H1 (cell line): ENCODE data around the gene EVC2. TPM values are rescaled to one million over a fixed set of nuclear protein-coding genes. Genes with fewer than 3 reads are reported as not detected.

Experiments
- CTCF ChIA-PET: fragments of 300-600 bp; sonication (Branson Sonifier 250); formaldehyde crosslinking; loops from one replicate; lab custom pipeline; 2021; ENCODE audit not compliant: partially characterized antibody; lab: Charles Lee
- POLR2A ChIA-PET: fragments of 300-600 bp; sonication (Branson Sonifier 250); formaldehyde crosslinking; loops from one replicate; lab custom pipeline; 2021; ENCODE audit warnings: inconsistent platforms; ENCODE audit not compliant: partially characterized antibody; lab: Charles Lee
- DNase-seq, 2 experiments: peaks; one replicate each; pipeline versions ENCODE4 v3.0.0 to v3.0.0-alpha.2; 2010 to 2022; ENCODE audit warnings: low spot score in 2 of 2, low read depth in 1 of 2, mixed read lengths in 1 of 2
- FAIRE-seq: peaks from 2 replicates; lab custom pipeline; 2011; peaks lifted over from hg19 to GRCh38; lab: Jason Lieb, UNC
- H2AFZ ChIP-seq: 2 replicates; pipeline ENCODE4 v1.8.1; 2012; ENCODE audit warnings: low read length, inconsistent platforms
- H2AK5ac ChIP-seq: 2 replicates; pipeline ENCODE4 v1.6.1; 2013; ENCODE audit warnings: low read depth, low read length
- H2BK120ac ChIP-seq: replicated peaks from 2 replicates; pipeline ENCODE3; 2013; ENCODE audit warnings: low read depth, low read length, inconsistent platforms
- H2BK12ac ChIP-seq: 2 replicates; pipeline ENCODE4 v1.6.1; 2013; ENCODE audit warnings: low read depth, low read length
- H2BK15ac ChIP-seq: 2 replicates; pipeline ENCODE4 v1.6.1; 2013; ENCODE audit warnings: low read length
- H2BK20ac ChIP-seq: 2 replicates; pipeline ENCODE4 v1.6.1; 2013; ENCODE audit warnings: low read length
- H2BK5ac ChIP-seq: 2 replicates; pipeline ENCODE4 v1.6.1; 2013; ENCODE audit warnings: low read depth, low read length
- H3K14ac ChIP-seq: 2 replicates; pipeline ENCODE4 v1.6.1; 2013; ENCODE audit warnings: inconsistent platforms; ENCODE audit not compliant: insufficient read length
- H3K18ac ChIP-seq: 2 replicates; pipeline ENCODE4 v1.6.1; 2013; ENCODE audit warnings: low read length; ENCODE audit errors: extremely low read depth
- H3K23ac ChIP-seq: 2 replicates; pipeline ENCODE4 v1.6.1; 2013; ENCODE audit warnings: inconsistent platforms; ENCODE audit not compliant: insufficient read length
- H3K23me2 ChIP-seq: 2 replicates; pipeline ENCODE4 v1.6.1; 2013; ENCODE audit warnings: low read depth, low read length
- H3K27ac ChIP-seq: 2 replicates; pipeline ENCODE4 v1.6.1; 2011; ENCODE audit warnings: low read depth, low read length, inconsistent platforms
- H3K27me3 ChIP-seq, 4 experiments: replicated peaks in 1 of 4; 1 replicate in 1 of 4; 2 replicates in 3 of 4; pipeline versions ENCODE4 v1.6.1 to v1.8.1; 2011 to 2013; ENCODE audit warnings: low read length in 3 of 4, mild to moderate bottlenecking in 3 of 4, inconsistent platforms in 2 of 4, mixed read lengths in 2 of 4, moderate library complexity in 1 of 4; ENCODE audit not compliant: control insufficient read depth in 3 of 4, insufficient read depth in 3 of 4; ENCODE audit errors: extremely low read depth in 1 of 4
- H3K36me3 ChIP-seq, 4 experiments: 2 replicates each; pipeline versions ENCODE4 v1.6.1 to v1.8.1; 2011 to 2013; ENCODE audit warnings: mild to moderate bottlenecking in 4 of 4, low read length in 3 of 4, moderate library complexity in 2 of 4, control low read depth in 1 of 4, inconsistent platforms in 1 of 4; ENCODE audit not compliant: insufficient read depth in 4 of 4, control insufficient read depth in 2 of 4
- H3K4ac ChIP-seq: replicated peaks from 2 replicates; pipeline ENCODE3; 2013; ENCODE audit warnings: low read length, low read depth, mixed read lengths, inconsistent platforms; ENCODE audit not compliant: insufficient read length
- H3K4me1 ChIP-seq, 4 experiments: replicated peaks in 1 of 4; 1 replicate in 1 of 4; 2 replicates in 3 of 4; pipeline versions ENCODE4 v1.6.1 to v1.8.1; 2011 to 2013; ENCODE audit warnings: low read length in 3 of 4, inconsistent platforms in 2 of 4, mixed read lengths in 1 of 4; ENCODE audit not compliant: insufficient read depth in 4 of 4, control insufficient read depth in 3 of 4
- H3K4me2 ChIP-seq, 2 experiments: 2 replicates each; pipeline versions ENCODE4 v1.6.1 to v1.8.1; 2011 to 2013; ENCODE audit warnings: low read depth in 2 of 2, low read length in 2 of 2, control low read depth in 1 of 2, inconsistent platforms in 1 of 2, mild to moderate bottlenecking in 1 of 2; ENCODE audit not compliant: insufficient read depth in 1 of 2
- H3K4me3 ChIP-seq, 4 experiments: fragments of 200-600, 300-600 bp in 1 of 4; sonication (generic), shearing (Covaris generic), sonication (Bioruptor Twin) in 1 of 4; 2 replicates each; pipeline versions ENCODE4 v1.5.1 to v1.8.1; 2011 to 2016; ENCODE audit warnings: low read length in 4 of 4, low read depth in 3 of 4, control low read depth in 2 of 4, inconsistent platforms in 2 of 4, mild to moderate bottlenecking in 2 of 4, mixed read lengths in 1 of 4, moderate library complexity in 1 of 4; ENCODE audit not compliant: insufficient read depth in 2 of 4; ENCODE audit errors: extremely low read depth in 1 of 4
- H3K56ac ChIP-seq: replicated peaks from 2 replicates; pipeline ENCODE3; 2013; ENCODE audit warnings: low read depth, mild to moderate bottlenecking, mixed read lengths, low read length, inconsistent platforms; ENCODE audit not compliant: insufficient read length
- H3K79me1 ChIP-seq: 2 replicates; pipeline ENCODE4 v1.6.1; 2013; ENCODE audit warnings: low read depth, low read length, control low read depth
- H3K79me2 ChIP-seq, 2 experiments: 2 replicates each; pipeline versions ENCODE4 v1.6.1 to v1.8.1; 2012 to 2013; ENCODE audit warnings: low read length in 2 of 2, mild to moderate bottlenecking in 2 of 2, inconsistent platforms in 1 of 2; ENCODE audit not compliant: insufficient read depth in 2 of 2, control insufficient read depth in 1 of 2
- H3K9ac ChIP-seq, 4 experiments: replicated peaks in 1 of 4; 1 replicate in 1 of 4; 2 replicates in 3 of 4; pipeline versions ENCODE4 v1.6.1 to v1.8.1; 2011 to 2013; ENCODE audit warnings: low read depth in 3 of 4, low read length in 3 of 4, control low read depth in 2 of 4, mild to moderate bottlenecking in 2 of 4, moderate library complexity in 2 of 4, inconsistent platforms in 1 of 4; ENCODE audit errors: extremely low read depth in 1 of 4
- H3K9me3 ChIP-seq, 2 experiments: 2 replicates each; pipeline versions ENCODE4 v1.6.1 to v1.8.1; 2012 to 2013; ENCODE audit warnings: mild to moderate bottlenecking in 2 of 2, moderate library complexity in 2 of 2, control low read depth in 1 of 2, inconsistent platforms in 1 of 2, low read depth in 1 of 2, low read length in 1 of 2, mixed read lengths in 1 of 2; ENCODE audit not compliant: insufficient read depth in 2 of 2
- H4K20me1 ChIP-seq, 2 experiments: replicated peaks in 1 of 2; 2 replicates each; pipeline versions ENCODE3 to v1.8.1; 2011 to 2013; ENCODE audit warnings: inconsistent platforms in 2 of 2, low read length in 2 of 2, mild to moderate bottlenecking in 1 of 2; ENCODE audit not compliant: insufficient read depth in 2 of 2, control insufficient read depth in 1 of 2
- H4K5ac ChIP-seq: 2 replicates; pipeline ENCODE4 v1.6.1; 2013; ENCODE audit warnings: low read length, low read depth, mixed read lengths, inconsistent platforms; ENCODE audit not compliant: insufficient read length
- H4K8ac ChIP-seq: 2 replicates; pipeline ENCODE4 v1.8.0; 2013; ENCODE audit warnings: mild to moderate bottlenecking, moderate library complexity, low read length, inconsistent platforms; ENCODE audit not compliant: insufficient read depth; ENCODE audit errors: extremely low read depth
- H4K91ac ChIP-seq: replicated peaks from 2 replicates; pipeline ENCODE3; 2013; ENCODE audit warnings: low read length, mixed read lengths, inconsistent platforms; ENCODE audit not compliant: insufficient read length
- BCL11A ChIP-seq, 2 experiments: IDR thresholded peaks; one replicate each; pipeline ENCODE4 v1.6.1; 2011; ENCODE audit warnings: low read depth in 2 of 2, low read length in 2 of 2, mild to moderate bottlenecking in 2 of 2
- CBX5 ChIP-seq: fragments of 300-800, 300-1000 bp; sonication (generic); IDR thresholded peaks from 2 replicates; pipeline ENCODE4 v1.7.1; 2016; ENCODE audit warnings: antibody characterized with exemption, low read length, low read depth
- GABPA ChIP-seq: IDR thresholded peaks from 2 replicates; pipeline ENCODE4 v1.6.1; 2011; ENCODE audit warnings: mild to moderate bottlenecking, low read length, moderate library complexity, borderline replicate concordance; ENCODE audit not compliant: insufficient read depth
- GTF2F1 ChIP-seq: IDR thresholded peaks from 2 replicates; pipeline ENCODE4 v1.6.1; 2012; ENCODE audit warnings: low read depth, low read length, improper control_type of control experiment, borderline replicate concordance
- HDAC6 ChIP-seq: IDR thresholded peaks from one replicate; pipeline ENCODE4 v1.7.1; 2012; ENCODE audit warnings: low read depth, mild to moderate bottlenecking, inconsistent platforms, low read length, moderate library complexity
- NRF1 ChIP-seq: IDR thresholded peaks from 2 replicates; pipeline ENCODE4 v1.6.1; 2011; ENCODE audit warnings: mild to moderate bottlenecking, low read depth, low read length, improper control_type of control experiment
- PHF8 ChIP-seq: fragments of 200-600 bp; sonication (generic); conservative IDR thresholded peaks from 2 replicates; pipeline ENCODE4 v1.7.1; 2012; ENCODE audit warnings: low read depth, mild to moderate bottlenecking, inconsistent platforms, low read length, moderate library complexity
- POLR2A ChIP-seq, 2 experiments: IDR thresholded peaks; 1 replicate in 1 of 2; 2 replicates in 1 of 2; pipeline ENCODE4 v1.6.1; 2011; ENCODE audit warnings: low read depth in 2 of 2, low read length in 2 of 2, mild to moderate bottlenecking in 2 of 2; ENCODE audit errors: control extremely low read depth in 1 of 2
- RBBP5 ChIP-seq: IDR thresholded peaks from 2 replicates; pipeline ENCODE4 v1.7.1; 2012; ENCODE audit warnings: low read depth, mild to moderate bottlenecking, inconsistent platforms, low read length, moderate library complexity, borderline replicate concordance
- SIRT6 ChIP-seq: IDR thresholded peaks from one replicate; pipeline ENCODE4 v1.7.1; 2012; ENCODE audit warnings: low read length, inconsistent platforms
- SP2 ChIP-seq: IDR thresholded peaks from 2 replicates; pipeline ENCODE4 v1.6.1; 2012; ENCODE audit warnings: mild to moderate bottlenecking, low read length, inconsistent platforms
- SUZ12 ChIP-seq: fragments of 200-600 bp; sonication (generic); IDR thresholded peaks from 2 replicates; pipeline ENCODE4 v1.6.1; 2012; ENCODE audit warnings: mild to moderate bottlenecking, inconsistent platforms, low read length, moderate library complexity, mixed read lengths
- TAF1 ChIP-seq: IDR thresholded peaks from 2 replicates; pipeline ENCODE4 v1.6.1; 2011; ENCODE audit warnings: mild to moderate bottlenecking, low read depth, low read length
- TCF12 ChIP-seq: IDR thresholded peaks from 2 replicates; pipeline ENCODE4 v1.6.1; 2011; ENCODE audit warnings: low read depth, mild to moderate bottlenecking, low read length
- WGBS, 2 experiments: shearing (Covaris generic) in 1 of 2; methylation state at CpG; one replicate each; pipeline versions ENCODE4 v1.1.6 to v1.1.7; 2013 to 2015; ENCODE audit warnings: low lambda C conversion rate in 2 of 2, mixed read lengths in 2 of 2, inconsistent platforms in 1 of 2, low coverage in 1 of 2, missing lambda C conversion rate in 1 of 2; ENCODE audit not compliant: insufficient replicate concordance in 2 of 2, insufficient coverage in 1 of 2, insufficient read length in 1 of 2; ENCODE audit errors: extremely low coverage in 1 of 2, missing lambda C conversion rate in 1 of 2; 5-methylcytosine and 5-hydroxymethylcytosine counted together
- polyA plus RNA-seq, 7 experiments: library from polyadenylated mRNA; depleted of rRNA in 3 of 7; stranded (reverse) in 5 of 7; unstranded in 2 of 7; fragments of >200 nt in 5 of 7; fragments of 200-250 nt in 2 of 7; gene quantifications; 1 replicate in 5 of 7; 2 replicates in 1 of 7; 4 replicates in 1 of 7; pipeline versions ENCODE4 v1.2.1 to v1.2.3, GENCODE V29; 2011 to 2013; ENCODE audit warnings: missing spikeins in 2 of 7, mixed read lengths in 2 of 7
- total RNA-seq: library from RNA; stranded (reverse); fragmentation: NEBNext Ultra II Directional; extraction: Animal tissue kit (Norgen Biotek cat#: 25700); gene quantifications from 2 replicates; pipeline ENCODE4 v1.2.1, GENCODE V29; 2021
- TF ChIP-seq, protein P1 (sequence below): IDR thresholded peaks from 2 replicates; pipeline ENCODE4 v1.6.1; 2012; ENCODE audit warnings: inconsistent platforms

EVC2 gene
- total and polyA plus RNA-seq, 2 of the 8 experiments (the other 6 are each of a cell fraction or from before 2014, with no cell fraction given): 0.73 to 5.9 TPM

DNA sequence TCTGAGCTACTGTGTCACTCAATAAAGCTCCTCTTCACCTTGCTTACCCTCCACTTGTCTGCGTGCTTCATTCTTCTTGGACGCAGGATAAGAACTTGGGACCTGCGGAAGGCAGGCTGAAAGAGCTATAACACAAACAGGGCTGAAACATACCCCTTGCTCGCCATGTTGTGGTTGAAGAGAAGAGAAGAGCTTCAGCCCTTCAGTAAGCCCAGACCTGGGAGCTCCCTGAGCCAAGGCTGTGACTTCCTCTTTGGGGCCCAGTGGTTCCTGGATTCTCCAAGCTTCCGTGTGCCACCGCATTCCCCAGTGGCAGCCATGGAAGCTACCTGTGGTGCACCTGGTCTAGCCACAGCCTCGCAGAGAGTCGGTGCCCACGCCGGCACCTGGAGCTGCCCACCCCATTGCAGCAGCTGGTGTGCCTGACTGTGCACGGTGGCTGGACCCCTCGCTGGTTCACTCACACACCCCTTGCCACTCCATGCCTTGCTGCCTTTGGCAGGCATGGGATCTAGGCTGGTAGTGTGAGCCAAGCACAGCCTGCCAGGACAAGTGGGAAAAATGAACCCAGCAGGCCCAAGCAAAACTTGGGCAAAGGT lies 160.6 kb downstream of the EVC2 start:
- H3K79me2 ChIP-seq: no peaks in the 10 kb centered on the region
- POLR2A ChIA-PET: interaction anchor here (0.6 kb wide), 1 partner anchor 269 kb away, joined by 5 read pairs; no protein-coding TSS in a partner anchor
- H2BK120ac ChIP-seq: no peak overlapping the region
- no peak overlapping the region for H2AFZ ChIP-seq
- H3K4ac ChIP-seq: no peak overlapping the region
- no peaks in the 10 kb centered on the region for H3K27me3 ChIP-seq
- CTCF ChIA-PET: interaction anchor here (0.6 to 1.3 kb wide), 2 partner anchors 38 to 105 kb away, joined by 3 to 4 read pairs; no protein-coding TSS in a partner anchor
- no peak overlapping the region for H3K27ac ChIP-seq
- no peak overlapping the region for H2AK5ac ChIP-seq
- no peak overlapping the region for H4K5ac ChIP-seq
- H2BK12ac ChIP-seq: no peak overlapping the region
- no peak overlapping the region for H3K14ac ChIP-seq
- WGBS, 2 experiments: 96% methylated on average over 12 of the region's 12 CpGs; no CpG with 5 or more reads in 1 of the 2 experiments
- H4K91ac ChIP-seq: no peak overlapping the region
- H3K4me1 ChIP-seq: no peaks in the 10 kb centered on the region
- no peak overlapping the region for H3K4me3 ChIP-seq
- no peak overlapping the region for H2BK20ac ChIP-seq
- H3K23ac ChIP-seq: no peak overlapping the region
- no peaks in the 10 kb centered on the region for H3K23me2 ChIP-seq
- no peak overlapping the region for H3K18ac ChIP-seq
- no peak for FAIRE-seq
- H2BK15ac ChIP-seq: no peak overlapping the region
- H4K20me1 ChIP-seq: no peaks in the 10 kb centered on the region
- DNase-seq: no peak
- 0 out of 2 replicates have a peak overlapping the region, but pooled peaks have one; percentile 38 for H4K8ac ChIP-seq
- no peak overlapping the region for H3K9ac ChIP-seq
- H2BK5ac ChIP-seq: no peak overlapping the region
- H3K36me3 ChIP-seq: no peaks in the 10 kb centered on the region
- no peaks in the 10 kb centered on the region for H3K79me1 ChIP-seq
- no peak overlapping the region for H3K4me2 ChIP-seq
- H3K56ac ChIP-seq: no peak overlapping the region
- peaks cover 18 to 25% of the 10 kb centered on the region in 2 experiments for H3K9me3 ChIP-seq
- no peak for TF ChIP-seq GABPA
- no peak for TF ChIP-seq TCF12
- no peak for TF ChIP-seq CBX5
- no peak for TF ChIP-seq POLR2A (IDR thresholded peaks at IDR 0.05; ENCODE audit: control extremely low read depth in 1 of 2, low read depth in 2 of 2, low read length in 2 of 2)
- TF ChIP-seq NRF1: no peak
- TF ChIP-seq HDAC6: no peak
- TF ChIP-seq PHF8: no peak
- TF ChIP-seq SUZ12: no peak
- TF ChIP-seq TAF1: no peak
- no peak for TF ChIP-seq SIRT6
- TF ChIP-seq SP2: no peak
- no peak for TF ChIP-seq GTF2F1
- no peak for TF ChIP-seq BCL11A (IDR thresholded peaks at IDR 0.05; ENCODE audit: low read depth in 2 of 2, low read length in 2 of 2)
- TF ChIP-seq RBBP5: no peak
- TF ChIP-seq, protein P1, sequence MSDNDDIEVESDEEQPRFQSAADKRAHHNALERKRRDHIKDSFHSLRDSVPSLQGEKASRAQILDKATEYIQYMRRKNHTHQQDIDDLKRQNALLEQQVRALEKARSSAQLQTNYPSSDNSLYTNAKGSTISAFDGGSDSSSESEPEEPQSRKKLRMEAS: no peak
